Superior temporal gyrus (tissue), 1 donor: ENCODE results near the gene SAYSD1.
"Not testable (repeated sequence)": the region's sequence is repeated elsewhere in the genome, so short reads cannot be mapped to it uniquely, and the experiment has no call there.

Experiments
- DNase-seq: peaks from one replicate; pipeline ENCODE4 v3.0.0-alpha.2; 2016; ENCODE audit errors: extremely low spot score

Gene SAYSD1, protein sequence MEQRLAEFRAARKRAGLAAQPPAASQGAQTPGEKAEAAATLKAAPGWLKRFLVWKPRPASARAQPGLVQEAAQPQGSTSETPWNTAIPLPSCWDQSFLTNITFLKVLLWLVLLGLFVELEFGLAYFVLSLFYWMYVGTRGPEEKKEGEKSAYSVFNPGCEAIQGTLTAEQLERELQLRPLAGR

GRCh38 chr6:39114704-39115599 is at the start of gene SAYSD1:
Gene SAYSD1, minus strand, starts transcription at chr6:39115186. Its CDS starts 97 bp downstream, at chr6:39115089.
- DNase-seq: peak; percentile 93

- no peak for DNase-seq
Measured at GRCh38 chr6:39157511-39157910, 42.5 kb upstream of the SAYSD1 start.

GRCh38 chr6:39156801-39157200 is 41.8 kb upstream of the SAYSD1 start:
- DNase-seq: no peak

DNA sequence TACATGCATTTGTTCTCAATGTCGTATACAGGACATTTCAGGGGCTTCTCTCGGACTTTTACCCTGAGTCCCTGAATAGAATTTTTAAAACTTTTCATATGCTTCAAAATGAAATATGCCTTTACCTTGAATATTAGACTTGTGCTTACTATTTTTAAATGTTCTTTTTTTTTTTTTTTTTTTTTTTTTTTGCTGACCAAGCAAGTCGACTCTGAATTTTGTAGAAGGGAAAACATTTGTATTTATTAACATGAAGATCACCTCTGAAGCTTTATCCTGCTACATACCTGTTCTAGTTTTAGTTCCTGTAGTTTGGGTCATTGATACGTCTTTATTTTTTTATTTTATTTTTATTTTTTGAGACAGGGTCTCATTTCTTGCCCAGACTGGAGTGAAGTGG is 39.7 kb upstream of the SAYSD1 start:
- DNase-seq: no peak

DNA sequence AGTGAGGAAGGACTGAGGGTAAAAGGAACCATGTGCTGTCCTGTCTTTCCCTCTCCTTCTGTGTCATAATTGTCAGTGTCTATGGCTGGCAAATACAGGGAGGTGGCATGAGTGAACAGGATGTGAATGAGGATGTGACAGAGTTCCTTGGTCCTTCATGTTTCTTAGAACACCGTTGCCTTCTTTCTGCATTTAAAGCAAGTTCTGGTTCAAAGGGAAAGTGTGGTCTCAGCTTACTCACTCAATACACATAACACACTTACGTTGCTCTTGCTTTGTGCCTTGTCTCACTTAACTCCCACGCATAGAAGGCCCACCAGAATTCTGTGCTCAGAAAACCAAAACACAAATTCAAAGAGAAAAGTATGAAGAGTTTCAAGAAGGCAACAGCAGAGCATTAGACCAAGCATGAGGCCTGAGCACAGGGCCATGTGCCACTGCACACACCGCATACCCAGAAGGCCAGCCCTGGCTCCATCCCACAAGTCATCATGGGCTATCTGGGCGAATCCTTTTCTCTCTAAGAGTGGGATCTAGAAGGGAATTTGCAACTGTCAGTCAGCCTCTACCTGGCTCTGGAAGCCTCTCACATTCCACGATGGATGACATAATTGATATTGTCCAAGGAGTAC is 38.9 kb upstream of the SAYSD1 start:
- DNase-seq: no peak

DNA sequence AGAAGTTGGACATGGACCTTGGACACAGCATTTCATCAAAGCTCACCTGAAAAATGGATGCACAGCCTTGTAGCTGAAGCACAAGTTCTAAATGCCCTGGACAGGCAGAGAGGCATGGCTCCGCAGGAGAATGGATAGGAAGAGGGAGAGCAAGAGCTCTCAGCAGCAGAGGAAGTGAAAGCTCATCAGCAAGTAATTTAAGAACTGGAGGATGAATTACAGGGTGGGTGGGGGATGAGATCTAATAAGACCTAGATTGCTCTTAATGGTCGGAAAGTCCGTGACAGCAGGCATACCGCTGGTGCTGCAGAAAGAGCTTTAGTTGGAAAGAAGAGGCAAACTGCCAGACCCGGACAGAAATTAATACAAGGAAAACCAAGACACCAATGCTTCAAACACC is 37.3 kb upstream of the SAYSD1 start:
- no peak for DNase-seq

GRCh38 chr6:39151211-39151610 is 36.2 kb upstream of the SAYSD1 start:
- DNase-seq: no peak

- no peak for DNase-seq
Measured at GRCh38 chr6:39144481-39145173, 29.6 kb upstream of the SAYSD1 start.

GRCh38 chr6:39143238-39143930 is 28.4 kb upstream of the SAYSD1 start:
- no peak for DNase-seq

DNA sequence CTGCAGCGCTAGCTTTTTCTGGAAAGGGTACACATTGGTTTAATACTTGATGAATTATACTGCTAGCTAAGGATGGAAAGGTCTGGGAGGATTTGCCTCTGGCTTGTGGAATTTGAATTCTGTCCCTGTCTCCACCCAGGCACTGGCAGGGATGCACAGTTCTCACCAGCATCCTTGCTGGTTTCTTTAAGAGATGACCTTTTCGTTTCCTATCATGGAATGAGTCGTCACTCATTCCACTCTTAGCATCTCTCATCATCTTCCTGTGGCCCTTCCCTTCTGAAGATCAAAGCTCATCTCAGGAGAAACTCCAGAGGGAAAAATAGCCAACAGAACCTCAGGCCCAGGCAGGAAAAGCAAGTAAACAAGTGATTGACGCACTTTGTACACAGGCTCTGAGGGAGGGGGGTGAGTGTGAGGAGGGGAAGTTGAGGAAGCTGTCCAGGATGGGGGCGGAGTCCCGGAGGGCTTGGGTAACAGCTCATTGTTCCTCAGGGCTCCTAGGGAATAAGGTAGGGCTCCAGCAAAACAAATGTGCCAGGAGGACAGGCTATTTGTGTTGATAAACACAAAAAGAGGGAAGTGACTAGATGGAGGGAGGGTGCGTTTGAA is 25.7 kb upstream of the SAYSD1 start:
- DNase-seq: no peak

DNA sequence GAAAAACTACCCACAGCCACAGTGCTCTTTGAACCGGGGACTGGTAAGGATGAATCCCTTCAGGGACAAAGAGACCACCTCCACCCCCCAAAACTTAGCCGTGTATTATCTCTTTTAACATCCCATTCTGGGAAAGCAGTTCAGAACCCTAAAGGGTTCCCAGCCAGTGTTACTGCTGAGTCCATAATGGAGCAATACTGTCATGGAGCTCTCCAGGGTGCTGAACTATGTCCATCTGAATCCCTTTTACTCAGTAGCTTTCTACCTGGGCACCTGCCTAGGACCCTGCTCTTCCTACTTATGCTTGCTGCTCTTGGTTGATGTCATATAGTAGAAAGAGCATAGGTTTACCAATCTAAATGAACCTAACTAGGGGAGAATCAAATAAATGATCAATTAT is 22.3 kb upstream of the SAYSD1 start:
- no peak for DNase-seq

DNA sequence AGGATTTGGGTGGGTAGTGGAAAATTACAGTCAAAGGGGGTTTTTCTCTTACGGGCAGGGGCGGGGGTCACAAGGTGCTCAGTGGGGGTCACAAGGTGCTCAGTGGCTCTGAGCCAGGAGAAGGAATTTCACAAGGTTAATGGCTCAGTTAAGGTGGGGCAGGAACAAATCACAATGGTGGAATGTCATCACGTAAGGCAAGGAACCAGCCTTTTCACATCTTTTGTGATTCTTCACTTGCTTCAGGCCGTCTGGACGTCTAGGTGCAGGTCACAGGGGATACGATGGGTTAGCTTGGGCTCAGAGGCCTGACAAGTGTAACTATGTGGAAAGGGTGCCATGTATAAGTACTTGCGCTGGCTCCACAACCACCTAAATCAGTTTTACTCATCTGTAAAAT is 21.2 kb upstream of the SAYSD1 start:
- DNase-seq: not testable (repeated sequence)

GRCh38 chr6:39134761-39135160 is 19.8 kb upstream of the SAYSD1 start:
- not testable (repeated sequence) for DNase-seq

- DNase-seq: no peak
Measured at GRCh38 chr6:39130691-39131090, 15.7 kb upstream of the SAYSD1 start.

GRCh38 chr6:39128832-39129231 is 13.8 kb upstream of the SAYSD1 start:
- DNase-seq: no peak

GRCh38 chr6:39128106-39128505 is 13.1 kb upstream of the SAYSD1 start:
- no peak for DNase-seq

GRCh38 chr6:39124114-39124513 is 9.1 kb upstream of the SAYSD1 start:
- no peak for DNase-seq

- DNase-seq: no peak
Measured at GRCh38 chr6:39118921-39119320, 3.9 kb upstream of the SAYSD1 start.

DNA sequence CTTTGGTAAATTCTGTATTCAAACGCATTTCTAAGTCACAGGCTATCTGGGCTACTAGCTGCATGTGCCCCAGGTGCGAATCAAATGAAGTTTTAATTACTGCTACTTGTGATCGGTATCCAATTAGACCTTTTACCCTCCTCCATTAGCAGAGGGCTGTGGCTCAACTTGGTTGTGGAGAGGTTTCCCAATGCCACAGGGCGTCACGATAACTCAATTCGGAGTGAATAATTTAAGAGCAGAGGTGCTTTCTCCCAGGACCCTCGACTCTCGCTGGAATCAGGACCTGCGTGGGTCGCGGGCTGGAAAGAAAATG is 640 bp downstream of the SAYSD1 start:
- peak; percentile 71 for DNase-seq

DNA sequence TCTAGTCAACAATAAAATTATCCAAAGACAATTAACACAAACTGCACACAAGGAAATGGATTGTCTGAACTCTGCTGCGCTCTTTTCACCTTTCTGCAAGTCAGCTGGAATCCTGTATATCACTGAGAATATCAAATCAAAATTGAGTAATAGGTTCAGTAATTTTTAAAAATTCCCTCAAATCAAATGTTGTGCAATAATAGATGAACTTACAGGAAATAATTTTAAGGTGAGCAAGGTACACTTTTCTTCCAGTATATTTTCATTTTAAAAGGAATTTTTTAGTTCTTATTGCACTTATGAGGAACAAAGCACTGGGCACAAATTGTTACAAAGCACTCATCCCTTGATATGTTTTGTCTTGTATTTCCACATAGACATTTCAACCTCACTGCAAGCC is 1.2 kb downstream of the SAYSD1 start:
- no peak for DNase-seq

DNA sequence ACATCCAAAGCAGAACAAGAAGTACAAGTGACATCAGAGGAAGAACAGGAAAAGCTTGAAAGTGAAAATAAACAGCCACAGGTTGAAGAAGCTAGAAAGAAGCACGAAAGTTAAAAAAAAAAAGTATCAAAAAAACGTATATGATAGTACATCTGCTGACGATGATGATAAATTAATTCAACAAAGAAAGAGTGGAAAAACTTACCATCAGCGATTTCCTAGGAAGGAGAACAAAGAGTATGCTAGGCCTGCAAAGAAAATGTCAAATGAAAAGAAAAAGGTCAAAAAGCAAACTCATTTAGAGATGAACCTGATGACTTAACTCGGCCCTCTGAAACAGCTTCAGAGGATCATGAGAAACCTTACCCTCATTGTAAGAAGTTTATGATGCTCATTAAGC is 3.7 kb downstream of the SAYSD1 start:
- no peak for DNase-seq
